ENCODE measurements around the gene CCDC40. TPM values are rescaled to one million over a fixed set of nuclear protein-coding genes. Genes with fewer than 3 reads are reported as not detected.
A peak's percentile ranks its signal among the peaks of the same experiment; 100 is the strongest.

CCDC40 gene
- total and polyA plus RNA-seq, 11 donors: 2.4 to 9.0 (median 5.9) TPM

DNA sequence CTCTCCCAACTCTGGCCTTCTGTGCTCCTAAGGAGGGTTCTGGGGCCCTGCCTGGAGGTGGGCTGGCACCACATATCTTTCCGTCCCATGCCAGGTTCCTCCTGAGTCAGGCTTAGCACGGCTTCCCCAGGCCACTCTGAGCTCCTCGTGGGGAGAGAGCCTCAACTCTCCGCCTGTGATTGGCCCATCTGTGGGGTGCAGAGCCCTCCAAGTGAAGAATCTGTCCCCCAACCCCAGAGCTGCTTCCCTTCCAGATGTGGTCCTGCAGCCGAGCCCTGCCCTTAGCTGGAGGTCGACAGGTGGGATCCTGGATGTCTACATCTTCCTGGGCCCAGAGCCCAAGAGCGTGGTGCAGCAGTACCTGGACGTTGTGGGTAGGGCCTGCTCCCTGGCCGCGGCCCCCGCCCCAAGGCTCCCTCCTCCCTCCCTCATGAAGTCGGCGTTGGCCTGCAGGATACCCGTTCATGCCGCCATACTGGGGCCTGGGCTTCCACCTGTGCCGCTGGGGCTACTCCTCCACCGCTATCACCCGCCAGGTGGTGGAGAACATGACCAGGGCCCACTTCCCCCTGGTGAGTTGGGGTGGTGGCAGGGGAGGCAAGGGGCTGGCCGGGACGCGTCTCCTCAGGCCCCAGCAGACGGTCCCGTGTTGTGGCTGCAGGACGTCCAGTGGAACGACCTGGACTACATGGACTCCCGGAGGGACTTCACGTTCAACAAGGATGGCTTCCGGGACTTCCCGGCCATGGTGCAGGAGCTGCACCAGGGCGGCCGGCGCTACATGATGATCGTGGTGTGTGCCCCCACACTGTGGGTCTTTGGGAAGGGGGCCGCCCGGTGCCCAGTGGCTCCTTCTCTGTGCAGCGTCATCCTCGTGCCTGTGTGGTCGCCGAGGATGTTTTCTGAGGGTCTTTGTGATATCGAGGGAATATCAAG lies 71.9 kb downstream of the CCDC40 start:
- no peaks in the 10 kb centered on the region for H3K27me3 ChIP-seq
- 90 to 96% (median 93%) methylated on average over 24 to 40 of the region's 40 CpGs for whole genome bisulfite sequencing, 4 donors
- no peak overlapping the region for H3K27ac ChIP-seq
- no peaks in the 10 kb centered on the region for H3K9me3 ChIP-seq
- peaks cover 0 to under 1% (median 0%) of the 10 kb centered on the region in 12 donors for H3K4me1 ChIP-seq
- DNase-seq: peak in 1 of 5 donors; percentile 44
- H3K36me3 ChIP-seq: peaks cover 0 to 41% (median under 1%) of the 10 kb centered on the region in 9 donors
- TF ChIP-seq POLR2A (IDR thresholded peaks at IDR 0.05): no peak
- TF ChIP-seq, protein P1, sequence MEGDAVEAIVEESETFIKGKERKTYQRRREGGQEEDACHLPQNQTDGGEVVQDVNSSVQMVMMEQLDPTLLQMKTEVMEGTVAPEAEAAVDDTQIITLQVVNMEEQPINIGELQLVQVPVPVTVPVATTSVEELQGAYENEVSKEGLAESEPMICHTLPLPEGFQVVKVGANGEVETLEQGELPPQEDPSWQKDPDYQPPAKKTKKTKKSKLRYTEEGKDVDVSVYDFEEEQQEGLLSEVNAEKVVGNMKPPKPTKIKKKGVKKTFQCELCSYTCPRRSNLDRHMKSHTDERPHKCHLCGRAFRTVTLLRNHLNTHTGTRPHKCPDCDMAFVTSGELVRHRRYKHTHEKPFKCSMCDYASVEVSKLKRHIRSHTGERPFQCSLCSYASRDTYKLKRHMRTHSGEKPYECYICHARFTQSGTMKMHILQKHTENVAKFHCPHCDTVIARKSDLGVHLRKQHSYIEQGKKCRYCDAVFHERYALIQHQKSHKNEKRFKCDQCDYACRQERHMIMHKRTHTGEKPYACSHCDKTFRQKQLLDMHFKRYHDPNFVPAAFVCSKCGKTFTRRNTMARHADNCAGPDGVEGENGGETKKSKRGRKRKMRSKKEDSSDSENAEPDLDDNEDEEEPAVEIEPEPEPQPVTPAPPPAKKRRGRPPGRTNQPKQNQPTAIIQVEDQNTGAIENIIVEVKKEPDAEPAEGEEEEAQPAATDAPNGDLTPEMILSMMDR (IDR thresholded peaks at IDR 0.05): no peak
- ATAC-seq: no peak
- intact Hi-C loops (cut with DNase I): no loop called here
- no peak overlapping the region for H3K4me3 ChIP-seq

DNA sequence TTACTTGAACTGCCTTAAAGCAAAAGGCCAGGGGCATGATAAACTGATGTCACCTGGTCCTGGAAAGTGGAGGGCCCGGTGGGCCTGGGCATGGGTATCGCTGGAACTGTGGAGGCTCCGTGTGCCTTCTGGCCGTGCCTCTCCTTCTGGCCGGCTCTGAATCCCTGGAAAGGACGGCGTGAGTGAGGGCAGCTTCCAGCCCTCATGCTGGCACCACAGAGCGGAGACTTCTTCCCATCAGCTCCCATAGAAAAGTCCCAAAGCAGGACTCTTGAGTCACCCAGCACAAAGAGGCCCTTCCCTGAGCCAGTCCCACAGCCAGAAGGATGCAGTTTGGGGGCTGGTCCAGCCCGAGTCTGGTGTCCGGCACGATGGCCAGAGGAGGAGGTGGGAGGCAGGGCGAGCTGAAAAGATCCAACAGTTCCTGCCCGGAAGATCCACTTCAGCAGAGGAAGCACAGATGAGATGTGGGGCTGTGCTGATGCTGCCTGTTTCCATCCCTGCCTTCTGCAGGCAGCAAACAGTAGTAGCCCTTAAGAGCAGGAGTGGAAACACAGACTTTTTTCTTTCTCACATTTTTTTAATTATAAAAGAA lies 72.7 kb downstream of the CCDC40 start:
- intact Hi-C loops (cut with DNase I): no loop called here
- WGBS, 4 donors: 91 to 93% (median 93%) methylated on average over 12 to 13 of the region's 13 CpGs

DNA sequence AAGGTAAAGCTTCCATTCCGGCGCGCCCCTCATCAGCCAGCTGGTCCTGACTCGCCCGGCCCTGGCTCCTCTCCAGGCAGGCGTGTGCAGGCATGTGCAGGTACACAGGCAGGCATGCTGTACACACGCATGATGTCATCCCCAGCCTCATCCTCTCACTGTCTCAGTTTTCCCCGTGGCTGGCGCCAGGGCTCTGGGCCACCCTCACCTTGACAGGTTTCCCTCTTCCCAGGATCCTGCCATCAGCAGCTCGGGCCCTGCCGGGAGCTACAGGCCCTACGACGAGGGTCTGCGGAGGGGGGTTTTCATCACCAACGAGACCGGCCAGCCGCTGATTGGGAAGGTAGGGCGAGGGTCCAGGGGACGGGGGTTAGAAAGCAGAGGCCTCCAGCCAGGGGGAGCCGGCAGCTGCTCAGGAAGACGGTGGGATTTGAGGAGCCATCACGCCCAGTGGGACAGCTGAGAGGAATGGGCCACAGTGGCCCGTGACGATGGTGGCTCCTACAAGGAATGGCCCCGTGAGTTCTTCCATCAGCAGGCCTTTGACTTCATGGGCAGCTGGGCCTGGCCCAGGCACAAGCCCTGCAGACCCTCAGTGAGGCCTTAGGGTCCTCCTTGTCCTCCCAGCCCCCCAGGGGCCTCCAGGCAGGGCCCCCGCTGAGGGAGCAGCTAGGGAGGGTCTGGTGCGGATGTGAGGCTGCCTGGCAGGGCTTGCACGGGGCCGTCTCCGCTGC lies 73.4 kb downstream of the CCDC40 start:
- no peak for DNase-seq
- 91 to 93% (median 92%) methylated on average over 27 to 30 of the region's 30 CpGs for WGBS, 4 donors

More for the DNA sequence above, 72.7 kb downstream of the CCDC40 start:
- peaks cover 0 to 41% (median 2%) of the 10 kb centered on the region in 9 donors for H3K36me3 ChIP-seq
- no peak overlapping the region for H3K4me3 ChIP-seq
- H3K9me3 ChIP-seq: no peaks in the 10 kb centered on the region
- H3K4me1 ChIP-seq: no peaks in the 10 kb centered on the region
- H3K27ac ChIP-seq: no peak overlapping the region
- TF ChIP-seq, protein P1 (IDR thresholded peaks at IDR 0.05): no peak
- TF ChIP-seq POLR2A (IDR thresholded peaks at IDR 0.05): no peak
- ATAC-seq (no peak), DNase-seq (peak in 1 of 5 donors; percentile 20)
- no peaks in the 10 kb centered on the region for H3K27me3 ChIP-seq

DNA sequence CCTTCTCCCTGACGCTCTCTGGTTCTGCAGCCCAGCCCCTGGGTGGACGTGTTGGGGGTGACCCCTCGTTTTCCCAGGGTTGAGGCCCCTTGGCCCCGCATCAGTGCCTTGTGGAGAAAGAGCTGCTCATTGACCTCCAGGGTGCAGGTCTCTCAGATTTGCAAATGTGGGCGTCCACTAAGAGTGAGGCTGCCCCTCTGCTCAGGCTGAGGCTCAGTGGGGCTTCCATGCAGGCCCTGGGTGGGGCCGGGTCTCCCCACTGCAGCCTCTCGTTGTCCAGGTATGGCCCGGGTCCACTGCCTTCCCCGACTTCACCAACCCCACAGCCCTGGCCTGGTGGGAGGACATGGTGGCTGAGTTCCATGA lies 74.0 kb downstream of the CCDC40 start:
- H3K27ac ChIP-seq: no peak overlapping the region
- intact Hi-C loops (cut with DNase I): no loop called here
- peaks cover 0 to 9% (median 0%) of the 10 kb centered on the region in 12 donors for H3K9me3 ChIP-seq
- TF ChIP-seq, protein P1 (IDR thresholded peaks at IDR 0.05): no peak
- no peak for TF ChIP-seq POLR2A (IDR thresholded peaks at IDR 0.05)
- H3K4me1 ChIP-seq: no peaks in the 10 kb centered on the region
- H3K4me3 ChIP-seq: no peak overlapping the region
- no peaks in the 10 kb centered on the region for H3K27me3 ChIP-seq
- WGBS, 4 donors: 76 to 100% (median 89%) methylated on average over 4 to 9 of the region's 9 CpGs
- H3K36me3 ChIP-seq: peaks cover 0 to 41% (median 2%) of the 10 kb centered on the region in 9 donors
- ATAC-seq: no peak
- DNase-seq: no peak

More for the DNA sequence above, 73.4 kb downstream of the CCDC40 start:
- TF ChIP-seq POLR2A (IDR thresholded peaks at IDR 0.05): no peak
- no peak overlapping the region for H3K4me3 ChIP-seq
- peaks cover 0 to 41% (median 2%) of the 10 kb centered on the region in 9 donors for H3K36me3 ChIP-seq
- no peak overlapping the region for H3K27ac ChIP-seq
- intact Hi-C loops (cut with DNase I): no loop called here
- no peak for ATAC-seq
- H3K4me1 ChIP-seq: no peaks in the 10 kb centered on the region
- no peaks in the 10 kb centered on the region for H3K27me3 ChIP-seq
- H3K9me3 ChIP-seq: peaks cover 0 to 3% (median 0%) of the 10 kb centered on the region in 12 donors

All from heart left ventricle (tissue), 16 donors.